Adrenal gland (tissue), 12 donors: ENCODE measurements around the gene NANOS3. TPM values are rescaled to one million over a fixed set of nuclear protein-coding genes. Genes with fewer than 3 reads are reported as not detected.

Experiments
- DNase-seq, 7 donors: peaks; one replicate each; pipeline ENCODE4 v3.0.0-alpha.2; 2019 to 2020
- H3K27ac ChIP-seq, 5 donors: fragments of 200-600 bp; sonication (generic) in 4 of 5; 1 replicate in 3 of 5; 2 replicates in 2 of 5; pipeline versions ENCODE4 v1.5.1 to v1.8.0; 2016 to 2020; ENCODE audit warnings: mild to moderate bottlenecking in 1 of 5
- H3K27me3 ChIP-seq: fragments of 200-600 bp; 2 replicates; pipeline ENCODE4 v1.8.0; 2021
- H3K36me3 ChIP-seq, 2 donors: fragments of 200-600 bp; replicated peaks in 1 of 2; 1 replicate in 1 of 2; 2 replicates in 1 of 2; pipeline versions ENCODE4 v1.5.1 to v1.8.0; 2018 to 2022
- H3K4me1 ChIP-seq, 2 donors: fragments of 200-600 bp; replicated peaks in 1 of 2; 1 replicate in 1 of 2; 2 replicates in 1 of 2; pipeline versions ENCODE4 v1.5.1 to v1.8.0; 2018 to 2021
- H3K4me3 ChIP-seq, 4 donors: fragments of 200-600 bp; sonication (generic) in 3 of 4; one replicate each; pipeline ENCODE4 v1.5.1; 2016 to 2018
- H3K9me3 ChIP-seq, 3 donors: fragments of 200-600 bp; sonication (generic) in 1 of 3; replicated peaks in 1 of 3; 1 replicate in 2 of 3; 2 replicates in 1 of 3; pipeline versions ENCODE4 v1.5.1 to v1.8.0; 2016 to 2021
- CTCF ChIP-seq, 6 experiments: fragments of 450-650 bp in 4 of 6; fragments of 200-600 bp in 2 of 6; sonication (generic) in 1 of 6; IDR thresholded peaks; 1 replicate in 5 of 6; 2 replicates in 1 of 6; pipeline versions ENCODE4 v1.5.1 to v1.8.0; 2016 to 2021; ENCODE audit warnings: antibody characterized with exemption in 6 of 6, mild to moderate bottlenecking in 2 of 6, moderate library complexity in 1 of 6
- POLR2A ChIP-seq, 2 donors: fragments of 450-650 bp; IDR thresholded peaks; one replicate each; pipeline ENCODE4 v1.6.1; 2017; ENCODE audit warnings: antibody characterized with exemption in 2 of 2, mild to moderate bottlenecking in 2 of 2, moderate library complexity in 1 of 2
- WGBS, 4 donors: extraction: QIAGEN DNeasy Blood & Tissue Kit in 2 of 4; methylation state at CpG; one replicate each; pipeline versions ENCODE4 v1.1.5 to v1.1.7; 2013 to 2017; 5-methylcytosine and 5-hydroxymethylcytosine counted together
- intact Hi-C, 2 donors: fragments of 100-400 bp; cut with DNase I; formaldehyde crosslinking; loops; one replicate each; pipeline versions ENCODE4 v1.14.1 to v1.15.0; 2022 to 2023
- polyA plus RNA-seq, 3 donors: library from polyadenylated mRNA; stranded (reverse); fragments of 200-250 nt in 2 of 3; fragments of 350-450 nt in 1 of 3; fragmentation: Illumina TruSeq in 1 of 3; extraction: RNeasy Lipid Tissue Mini Kit (QIAGEN cat#74804) in 1 of 3; gene quantifications; one replicate each; pipeline ENCODE4 v1.2.3, GENCODE V29; 2013 to 2014
- total RNA-seq, 9 donors: library from RNA; depleted of rRNA in 4 of 9; stranded (reverse); fragments of >200 nt in 4 of 9; fragments of 120-200 nt in 1 of 9; fragmentation: NEBNext Ultra II Directional in 1 of 9; extraction: Animal tissue kit (Norgen Biotek cat#: 25700) in 1 of 9; gene quantifications; one replicate each; pipeline versions ENCODE4 v1.1.0 to v1.2.4, GENCODE V29; 2013 to 2023
- donor health status: healthy with polysubstance abuse.
- donor health status: Bipolar disorder and iron deficiency.
- donor health status: DM: yes; HTN: yes; CAD: no.
- donor health status: DM: no; HTN: no; CAD: no.
- donor health status: DM: no; HTN: no; CAD: no.
- donor health status: DM: yes; HTN: yes; CAD: no.

NANOS3 gene
- total and polyA plus RNA-seq, 12 donors, result 0.28 to 1.9 (median 1.3) TPM; not detected in 8

GRCh38 chr19:13881251-13881691 is 4.3 kb downstream of the NANOS3 start:
- Histone ChIP-seq H3K27ac (peak overlapping the region in 2 of 5 donors; percentile 54 to 72), H3K27me3 (no peaks in the 10 kb centered on the region), H3K4me3 (no peak overlapping the region), H3K4me1 (peaks cover 5 to 18% of the 10 kb centered on the region in 2 donors), H3K9me3 (no peaks in the 10 kb centered on the region), H3K36me3 (no peaks in the 10 kb centered on the region)
- TF ChIP-seq CTCF (IDR thresholded peaks at IDR 0.05) (no peak), POLR2A (IDR thresholded peaks at IDR 0.05) (no peak)
- no peak for DNase-seq
- intact Hi-C loops, result loop anchor here (5.0 to 10.0 kb wide), 3 partner anchors 164 to 191 kb away; partner anchors contain the start of gene MISP3 (in 1 of the 2)
- 47 to 61% (median 57%) methylated on average over 5 to 12 of the region's 12 CpGs for WGBS, 4 donors

- H3K36me3 ChIP-seq, result no peaks in the 10 kb centered on the region
- 57 to 80% (median 64%) methylated on average over 6 to 17 of the region's 17 CpGs for WGBS, 4 donors
- no peak overlapping the region for H3K4me3 ChIP-seq
- peak overlapping the region in 2 of 5 donors; percentile 54 to 72 for H3K27ac ChIP-seq
- H3K27me3 ChIP-seq, result no peaks in the 10 kb centered on the region
- TF ChIP-seq POLR2A (IDR thresholded peaks at IDR 0.05) (no peak), CTCF (IDR thresholded peaks at IDR 0.05) (no peak)
- H3K9me3 ChIP-seq, result no peaks in the 10 kb centered on the region
- intact Hi-C loops, result loop anchor here (5.0 to 10.0 kb wide), 3 partner anchors 163 to 190 kb away; partner anchors contain the start of gene MISP3 (in 1 of the 2)
- peaks cover 5 to 18% of the 10 kb centered on the region in 2 donors for H3K4me1 ChIP-seq
- no peak for DNase-seq
These were observed 4.9 kb downstream of the NANOS3 start for GRCh38 chr19:13881692-13882418.

GRCh38 chr19:13882419-13882795 is 5.5 kb downstream of the NANOS3 start:
- intact Hi-C loops, result loop anchor here (5.0 to 10.0 kb wide), 3 partner anchors 162 to 190 kb away; partner anchors contain the start of gene MISP3 (in 1 of the 2)
- no peak overlapping the region for H3K4me3 ChIP-seq
- peaks cover 5 to 18% of the 10 kb centered on the region in 2 donors for H3K4me1 ChIP-seq
- H3K36me3 ChIP-seq, result no peaks in the 10 kb centered on the region
- no peak for DNase-seq
- no peaks in the 10 kb centered on the region for H3K9me3 ChIP-seq
- no peaks in the 10 kb centered on the region for H3K27me3 ChIP-seq
- TF ChIP-seq POLR2A (IDR thresholded peaks at IDR 0.05) (no peak), CTCF (IDR thresholded peaks at IDR 0.05) (no peak)
- WGBS, 4 donors, result 80 to 87% (median 87%) methylated on average over 4 to 5 of the region's 5 CpGs
- no peak overlapping the region for H3K27ac ChIP-seq

GRCh38 chr19:13882836-13883235 is 5.9 kb downstream of the NANOS3 start:
- H3K27ac ChIP-seq, result no peak overlapping the region
- H3K9me3 ChIP-seq, result no peaks in the 10 kb centered on the region
- no peak overlapping the region for H3K4me3 ChIP-seq
- TF ChIP-seq POLR2A (IDR thresholded peaks at IDR 0.05), result no peak
- TF ChIP-seq CTCF (IDR thresholded peaks at IDR 0.05), result no peak
- DNase-seq, result no peak
- H3K4me1 ChIP-seq, result peaks cover 5 to 18% of the 10 kb centered on the region in 2 donors
- H3K36me3 ChIP-seq, result no peaks in the 10 kb centered on the region
- intact Hi-C loops, result loop anchor here (5.0 to 10.0 kb wide), 3 partner anchors 162 to 189 kb away; partner anchors contain the start of gene MISP3 (in 1 of the 2)
- 90 to 97% (median 94%) methylated on average over 5 to 12 of the region's 12 CpGs for WGBS, 4 donors
- H3K27me3 ChIP-seq, result no peaks in the 10 kb centered on the region
